ENCODE data around the gene PSRC1.
"Not testable (repeated sequence)": the region's sequence is repeated elsewhere in the genome, so short reads cannot be mapped to it uniquely, and the experiment has no call there.

Gene PSRC1

GRCh38 chr1:109295712-109296415, 12.9 kb upstream of the PSRC1 start:
- DNase-seq (ENCODE audit: low read depth): no peak

- DNase-seq (ENCODE audit: low read depth): no peak
Observed at GRCh38 chr1:109294481-109294880, 11.5 kb upstream of the PSRC1 start.

- no peak for DNase-seq (ENCODE audit: low read depth)
Observed at GRCh38 chr1:109293026-109293425, 10.1 kb upstream of the PSRC1 start.

GRCh38 chr1:109292364-109292763, 9.4 kb upstream of the PSRC1 start:
- DNase-seq (ENCODE audit: low read depth): no peak

GRCh38 chr1:109290998-109291397, 8.1 kb upstream of the PSRC1 start:
- no peak for DNase-seq (ENCODE audit: low read depth)

- DNase-seq (ENCODE audit: low read depth): no peak
Observed at GRCh38 chr1:109290137-109290536, 7.2 kb upstream of the PSRC1 start.

GRCh38 chr1:109286762-109287161, 3.8 kb upstream of the PSRC1 start:
- DNase-seq (ENCODE audit: low read depth): not testable (repeated sequence)

- no peak for DNase-seq (ENCODE audit: low read depth)
Observed at GRCh38 chr1:109283748-109284600, 1.0 kb upstream of the PSRC1 start.

GRCh38 chr1:109282497-109282951, 421 bp downstream of the PSRC1 start:
- DNase-seq (ENCODE audit: low read depth): no peak

GRCh38 chr1:109281680-109282496, 1.1 kb downstream of the PSRC1 start:
- peak; percentile 44 for DNase-seq (ENCODE audit: low read depth)

GRCh38 chr1:109280862-109281261, 2.1 kb downstream of the PSRC1 start:
- no peak for DNase-seq (ENCODE audit: low read depth)

- no peak for DNase-seq (ENCODE audit: low read depth)
Observed at GRCh38 chr1:109279615-109280278, 3.2 kb downstream of the PSRC1 start.

- DNase-seq (ENCODE audit: low read depth): peak; percentile 45
Observed at GRCh38 chr1:109277434-109278204, 5.3 kb downstream of the PSRC1 start.

GRCh38 chr1:109275706-109276345, 7.1 kb downstream of the PSRC1 start:
- DNase-seq (ENCODE audit: low read depth): no peak

GRCh38 chr1:109274533-109275476, 8.1 kb downstream of the PSRC1 start:
- no peak for DNase-seq (ENCODE audit: low read depth)

- DNase-seq (ENCODE audit: low read depth): no peak
Observed at GRCh38 chr1:109273570-109274288, 9.2 kb downstream of the PSRC1 start.

GRCh38 chr1:109272831-109273547, 10.0 kb downstream of the PSRC1 start:
- no peak for DNase-seq (ENCODE audit: low read depth)

Measured in fibroblast of gingiva (primary cell).